HG03135 (cell line): ENCODE measurements around the gene MYH7.

Experiments
- ATAC-seq: cut with Tn5 transposase; IDR thresholded peaks from one replicate; pipeline ENCODE4 v1.9.1; 2021; ENCODE audit warnings: mild to moderate bottlenecking, moderate library complexity; ENCODE audit not compliant: unreplicated experiment

The MYH7 gene

GRCh38 chr14:23449314-23449713 is 13.9 kb upstream of the MYH7 start:
- no peak for ATAC-seq

- no peak for ATAC-seq
Observed at GRCh38 chr14:23447361-23448350, 12.2 kb upstream of the MYH7 start.

- no peak for ATAC-seq
Observed at GRCh38 chr14:23446291-23446851, 10.9 kb upstream of the MYH7 start.

GRCh38 chr14:23445773-23446172 is 10.3 kb upstream of the MYH7 start:
- ATAC-seq, result no peak

- no peak for ATAC-seq
Observed at GRCh38 chr14:23444314-23444713, 8.9 kb upstream of the MYH7 start.

- no peak for ATAC-seq
Observed at GRCh38 chr14:23443881-23444280, 8.4 kb upstream of the MYH7 start.

- ATAC-seq, result no peak
Observed at GRCh38 chr14:23443411-23443812, 8.0 kb upstream of the MYH7 start.

- no peak for ATAC-seq
Observed at GRCh38 chr14:23442721-23443356, 7.4 kb upstream of the MYH7 start.

GRCh38 chr14:23441076-23441475 is 5.6 kb upstream of the MYH7 start:
- ATAC-seq, result no peak

- ATAC-seq, result no peak
Observed at GRCh38 chr14:23439107-23439835, 3.8 kb upstream of the MYH7 start.

GRCh38 chr14:23438101-23438971 is 2.9 kb upstream of the MYH7 start:
- no peak for ATAC-seq

GRCh38 chr14:23437133-23438100 is 2.0 kb upstream of the MYH7 start:
- no peak for ATAC-seq

GRCh38 chr14:23436327-23437132 is 1.1 kb upstream of the MYH7 start:
- no peak for ATAC-seq

- no peak for ATAC-seq
Observed at GRCh38 chr14:23434488-23435222, 805 bp downstream of the MYH7 start.

GRCh38 chr14:23433457-23433856 is 2.0 kb downstream of the MYH7 start:
- no peak for ATAC-seq

GRCh38 chr14:23432946-23433345 is 2.5 kb downstream of the MYH7 start:
- ATAC-seq, result no peak

- ATAC-seq, result no peak
Observed at GRCh38 chr14:23432102-23432925, 3.1 kb downstream of the MYH7 start.
